ENCODE results near the gene PPP1R12B.
"Not testable (repeated sequence)": the region's sequence is repeated elsewhere in the genome, so short reads cannot be mapped to it uniquely, and the experiment has no call there.

The PPP1R12B gene

DNA sequence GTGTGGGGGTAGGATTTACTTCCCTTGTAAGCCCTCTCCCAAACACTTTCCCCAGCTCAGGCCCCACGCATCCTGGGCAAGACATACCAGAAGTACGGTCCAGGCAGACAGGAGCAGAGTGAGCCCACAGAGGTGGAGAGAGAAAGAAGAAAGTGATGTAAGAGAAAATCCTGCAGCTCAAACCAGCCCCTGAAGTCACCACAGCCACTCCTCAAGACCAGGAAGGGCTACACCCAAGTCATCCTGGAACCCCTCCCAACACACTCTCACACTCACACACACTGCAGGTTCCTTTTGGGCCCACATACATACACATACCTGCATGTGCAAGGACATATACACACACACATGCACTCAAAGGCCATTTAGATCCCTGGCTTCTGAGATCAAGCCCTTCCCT, 254.9 kb downstream of the PPP1R12B start:
- no peaks in the 10 kb centered on the region for H3K9me3 ChIP-seq (ENCODE audit: insufficient read depth, low read length, severe bottlenecking)
- H3K4me2 ChIP-seq (ENCODE audit: insufficient read depth, low read length), result no peak overlapping the region
- no peaks in the 10 kb centered on the region for H3K79me2 ChIP-seq (ENCODE audit: insufficient read depth, low read length)
- H3K4me1 ChIP-seq (ENCODE audit: insufficient read depth, low read length), result no peaks in the 10 kb centered on the region
- no peaks in the 10 kb centered on the region for H3K36me3 ChIP-seq (ENCODE audit: insufficient read depth, low read length)
- TF ChIP-seq, protein P1, sequence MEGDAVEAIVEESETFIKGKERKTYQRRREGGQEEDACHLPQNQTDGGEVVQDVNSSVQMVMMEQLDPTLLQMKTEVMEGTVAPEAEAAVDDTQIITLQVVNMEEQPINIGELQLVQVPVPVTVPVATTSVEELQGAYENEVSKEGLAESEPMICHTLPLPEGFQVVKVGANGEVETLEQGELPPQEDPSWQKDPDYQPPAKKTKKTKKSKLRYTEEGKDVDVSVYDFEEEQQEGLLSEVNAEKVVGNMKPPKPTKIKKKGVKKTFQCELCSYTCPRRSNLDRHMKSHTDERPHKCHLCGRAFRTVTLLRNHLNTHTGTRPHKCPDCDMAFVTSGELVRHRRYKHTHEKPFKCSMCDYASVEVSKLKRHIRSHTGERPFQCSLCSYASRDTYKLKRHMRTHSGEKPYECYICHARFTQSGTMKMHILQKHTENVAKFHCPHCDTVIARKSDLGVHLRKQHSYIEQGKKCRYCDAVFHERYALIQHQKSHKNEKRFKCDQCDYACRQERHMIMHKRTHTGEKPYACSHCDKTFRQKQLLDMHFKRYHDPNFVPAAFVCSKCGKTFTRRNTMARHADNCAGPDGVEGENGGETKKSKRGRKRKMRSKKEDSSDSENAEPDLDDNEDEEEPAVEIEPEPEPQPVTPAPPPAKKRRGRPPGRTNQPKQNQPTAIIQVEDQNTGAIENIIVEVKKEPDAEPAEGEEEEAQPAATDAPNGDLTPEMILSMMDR (IDR thresholded peaks at IDR 0.05; ENCODE audit: borderline replicate concordance, extremely low read depth, low read length, poor library complexity, severe bottlenecking), result no peak
- no peak for TF ChIP-seq EZH2 (IDR thresholded peaks at IDR 0.05; ENCODE audit: borderline replicate concordance, low read depth, low read length, severe bottlenecking)
- no peak overlapping the region for H3K27ac ChIP-seq (ENCODE audit: low read length)
- H3K4me3 ChIP-seq (ENCODE audit: low read depth in 1 of 2, low read length in 2 of 2), result no peak overlapping the region
- H3K27me3 ChIP-seq (ENCODE audit: insufficient read depth, low read length, poor library complexity), result no peaks in the 10 kb centered on the region
- DNase-seq (no peak), ATAC-seq (ENCODE audit: insufficient read depth, low read depth) (no peak)
- no peak overlapping the region for H2AFZ ChIP-seq (ENCODE audit: low read depth, low read length)
- no peak overlapping the region for H3K9ac ChIP-seq (ENCODE audit: low read depth, low read length)
- H4K20me1 ChIP-seq (ENCODE audit: insufficient read depth, low read length), result no peaks in the 10 kb centered on the region

DNA sequence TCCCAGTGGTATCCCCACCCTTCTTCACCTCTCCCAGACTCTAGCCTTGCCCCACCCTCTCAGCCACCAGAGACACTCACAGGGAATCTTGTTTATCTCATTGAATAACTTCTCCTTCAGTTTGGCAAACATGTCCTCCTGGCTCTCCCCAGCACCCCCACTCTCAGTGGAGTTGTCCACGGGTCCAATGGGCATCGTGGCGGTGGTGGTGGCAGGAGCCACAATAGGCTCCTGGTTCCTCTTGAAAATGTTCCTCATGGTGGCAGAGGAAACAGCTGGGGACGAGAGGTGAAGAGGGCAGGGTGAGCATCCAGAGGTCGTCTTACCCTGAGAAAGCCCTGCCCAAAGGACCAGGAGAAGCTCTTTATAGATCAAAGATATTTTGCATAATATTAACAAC, 257.0 kb downstream of the PPP1R12B start:
- Histone ChIP-seq H3K9me3 (ENCODE audit: insufficient read depth, low read length, severe bottlenecking) (no peaks in the 10 kb centered on the region), H3K4me3 (ENCODE audit: low read depth in 1 of 2, low read length in 2 of 2) (no peak overlapping the region), H2AFZ (ENCODE audit: low read depth, low read length) (no peak overlapping the region), H3K79me2 (ENCODE audit: insufficient read depth, low read length) (no peaks in the 10 kb centered on the region), H3K27me3 (ENCODE audit: insufficient read depth, low read length, poor library complexity) (no peaks in the 10 kb centered on the region), H3K36me3 (ENCODE audit: insufficient read depth, low read length) (no peaks in the 10 kb centered on the region), H3K4me2 (ENCODE audit: insufficient read depth, low read length) (no peak overlapping the region), H3K4me1 (ENCODE audit: insufficient read depth, low read length) (no peaks in the 10 kb centered on the region), H3K27ac (ENCODE audit: low read length) (no peak overlapping the region), H4K20me1 (ENCODE audit: insufficient read depth, low read length) (no peaks in the 10 kb centered on the region), H3K9ac (ENCODE audit: low read depth, low read length) (no peak overlapping the region)
- DNase-seq, result no peak
- no peak for TF ChIP-seq EZH2 (IDR thresholded peaks at IDR 0.05; ENCODE audit: borderline replicate concordance, low read depth, low read length, severe bottlenecking)
- TF ChIP-seq, protein P1 (IDR thresholded peaks at IDR 0.05; ENCODE audit: borderline replicate concordance, extremely low read depth, low read length, poor library complexity, severe bottlenecking), result no peak
- ATAC-seq (ENCODE audit: insufficient read depth, low read depth), result no peak

DNA sequence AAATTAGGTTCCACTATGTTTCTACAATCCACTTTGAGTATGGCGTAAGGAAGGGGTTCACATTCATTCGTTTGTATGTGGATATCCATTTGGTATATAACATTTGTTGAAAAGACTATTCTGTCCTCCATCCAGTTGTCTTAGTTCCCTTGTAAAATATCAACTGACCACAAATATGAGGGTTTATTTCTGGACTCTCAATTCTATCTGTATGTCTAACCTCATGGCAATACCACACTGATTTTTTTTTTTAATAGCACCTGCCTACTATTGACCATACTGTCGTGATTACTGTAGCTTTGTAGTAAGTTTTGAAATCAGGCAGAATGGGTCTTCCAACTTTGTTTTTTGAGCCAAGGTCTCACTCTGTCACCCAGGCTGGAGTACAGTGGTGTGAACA, 263.5 kb downstream of the PPP1R12B start:
- H3K9me3 ChIP-seq (ENCODE audit: insufficient read depth, low read length, severe bottlenecking); H3K9ac ChIP-seq (ENCODE audit: low read depth, low read length); H3K4me3 ChIP-seq (ENCODE audit: low read depth in 1 of 2, low read length in 2 of 2); ATAC-seq (ENCODE audit: insufficient read depth, low read depth); DNase-seq; H3K79me2 ChIP-seq (ENCODE audit: insufficient read depth, low read length); H3K36me3 ChIP-seq (ENCODE audit: insufficient read depth, low read length); H3K4me2 ChIP-seq (ENCODE audit: insufficient read depth, low read length); H2AFZ ChIP-seq (ENCODE audit: low read depth, low read length); H3K27ac ChIP-seq (ENCODE audit: low read length); H4K20me1 ChIP-seq (ENCODE audit: insufficient read depth, low read length); H3K27me3 ChIP-seq (ENCODE audit: insufficient read depth, low read length, poor library complexity); H3K4me1 ChIP-seq (ENCODE audit: insufficient read depth, low read length): not testable (repeated sequence)

DNA sequence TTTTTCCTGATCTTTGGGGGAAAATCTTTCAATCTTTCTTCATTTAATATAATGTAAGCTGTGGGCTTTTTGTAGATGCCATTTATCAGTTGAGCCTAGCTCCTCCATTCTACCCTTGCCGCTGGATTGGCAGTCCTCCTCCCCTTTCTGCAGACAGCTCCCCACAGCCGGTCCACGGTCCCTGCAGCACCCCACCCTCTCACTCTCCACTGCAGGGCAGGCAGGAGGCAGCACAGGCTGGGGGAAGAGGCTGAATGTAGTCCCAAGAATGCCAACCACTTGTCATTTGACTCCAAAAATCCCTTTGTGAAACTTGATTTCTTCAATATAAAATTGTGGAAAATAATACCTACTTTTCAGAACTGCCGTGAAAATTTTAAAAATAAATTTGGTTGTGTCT, 265.1 kb downstream of the PPP1R12B start:
- TF ChIP-seq, protein P1 (IDR thresholded peaks at IDR 0.05; ENCODE audit: borderline replicate concordance, extremely low read depth, low read length, poor library complexity, severe bottlenecking), result no peak
- no peak for TF ChIP-seq EZH2 (IDR thresholded peaks at IDR 0.05; ENCODE audit: borderline replicate concordance, low read depth, low read length, severe bottlenecking)
- H3K27ac ChIP-seq (ENCODE audit: low read length), result no peak overlapping the region
- no peaks in the 10 kb centered on the region for H3K4me1 ChIP-seq (ENCODE audit: insufficient read depth, low read length)
- ATAC-seq (ENCODE audit: insufficient read depth, low read depth) (no peak), DNase-seq (no peak)
- H3K79me2 ChIP-seq (ENCODE audit: insufficient read depth, low read length), result no peaks in the 10 kb centered on the region
- H3K9me3 ChIP-seq (ENCODE audit: insufficient read depth, low read length, severe bottlenecking), result no peaks in the 10 kb centered on the region
- no peaks in the 10 kb centered on the region for H3K27me3 ChIP-seq (ENCODE audit: insufficient read depth, low read length, poor library complexity)
- H3K36me3 ChIP-seq (ENCODE audit: insufficient read depth, low read length), result no peaks in the 10 kb centered on the region
- no peaks in the 10 kb centered on the region for H4K20me1 ChIP-seq (ENCODE audit: insufficient read depth, low read length)
- no peak overlapping the region for H3K9ac ChIP-seq (ENCODE audit: low read depth, low read length)
- H2AFZ ChIP-seq (ENCODE audit: low read depth, low read length), result no peak overlapping the region
- H3K4me3 ChIP-seq (ENCODE audit: low read depth in 1 of 2, low read length in 2 of 2), result no peak overlapping the region
- no peak overlapping the region for H3K4me2 ChIP-seq (ENCODE audit: insufficient read depth, low read length)
